HG03342 (cell line): ENCODE data around the gene DNAJC1.

Experiments used
- ATAC-seq: cut with Tn5 transposase; IDR thresholded peaks from one replicate; pipeline ENCODE4 v1.9.1; 2021; ENCODE audit warnings: mild to moderate bottlenecking, moderate library complexity; ENCODE audit not compliant: unreplicated experiment

The DNAJC1 gene

GRCh38 chr10:21771219-21771618 lies 232.3 kb downstream of the DNAJC1 start:
- no peak for ATAC-seq

- no peak for ATAC-seq
Observed at GRCh38 chr10:21769041-21769440, 234.5 kb downstream of the DNAJC1 start.

- no peak for ATAC-seq
Observed at GRCh38 chr10:21764466-21765189, 238.9 kb downstream of the DNAJC1 start.

GRCh38 chr10:21760332-21760731 lies 243.2 kb downstream of the DNAJC1 start:
- no peak for ATAC-seq

- no peak for ATAC-seq
Observed at GRCh38 chr10:21759232-21759631, 244.3 kb downstream of the DNAJC1 start.

GRCh38 chr10:21758696-21759095 lies 244.8 kb downstream of the DNAJC1 start:
- no peak for ATAC-seq

GRCh38 chr10:21758239-21758638 lies 245.3 kb downstream of the DNAJC1 start:
- ATAC-seq = no peak

GRCh38 chr10:21757185-21757901 lies 246.2 kb downstream of the DNAJC1 start:
- no peak for ATAC-seq

- no peak for ATAC-seq
Observed at GRCh38 chr10:21756707-21757106, 246.8 kb downstream of the DNAJC1 start.

- no peak for ATAC-seq
Observed at GRCh38 chr10:21754410-21755011, 249.0 kb downstream of the DNAJC1 start.

GRCh38 chr10:21753497-21754270 lies 249.8 kb downstream of the DNAJC1 start:
- ATAC-seq = no peak

- no peak for ATAC-seq
Observed at GRCh38 chr10:21751341-21752310, 251.9 kb downstream of the DNAJC1 start.

GRCh38 chr10:21750424-21750823 lies 253.1 kb downstream of the DNAJC1 start:
- ATAC-seq = no peak

GRCh38 chr10:21749788-21750187 lies 253.7 kb downstream of the DNAJC1 start:
- no peak for ATAC-seq

GRCh38 chr10:21747809-21748208 lies 255.7 kb downstream of the DNAJC1 start:
- ATAC-seq = no peak

- no peak for ATAC-seq
Observed at GRCh38 chr10:21746118-21746517, 257.4 kb downstream of the DNAJC1 start.

- no peak for ATAC-seq
Observed at GRCh38 chr10:21744223-21744622, 259.3 kb downstream of the DNAJC1 start.

GRCh38 chr10:21742740-21743412 lies 260.7 kb downstream of the DNAJC1 start:
- ATAC-seq = no peak

GRCh38 chr10:21740989-21741388 lies 262.5 kb downstream of the DNAJC1 start:
- no peak for ATAC-seq

GRCh38 chr10:21737106-21737505 lies 266.4 kb downstream of the DNAJC1 start:
- ATAC-seq = no peak
